ENCODE results near the gene FUS. TPM values are rescaled to one million over a fixed set of nuclear protein-coding genes. Genes with fewer than 3 reads are reported as not detected.
"Not testable (repeated sequence)": the region's sequence is repeated elsewhere in the genome, so short reads cannot be mapped to it uniquely, and the experiment has no call there.

FUS gene
- total RNA-seq, 1 donor from 2014 or later = 718 TPM

- intact Hi-C loops (cut with micrococcal nuclease) = loop anchor here (2.0 to 5.0 kb wide), 2 partner anchors 34 to 299 kb away; partner anchors contain the start of genes BCKDK and ZNF843
Observed at GRCh38 chr16:31143011-31143693, 36.8 kb upstream of the FUS start.

GRCh38 chr16:31143694-31144148 lies 36.2 kb upstream of the FUS start:
- intact Hi-C loops (cut with micrococcal nuclease) = loop anchor here (2.0 to 5.0 kb wide), 2 partner anchors 35 to 299 kb away; partner anchors contain the start of genes BCKDK and ZNF843

- intact Hi-C loops (cut with micrococcal nuclease) = loop anchor here (5.0 kb wide), 1 partner anchor 298 kb away; the partner anchor contains the start of gene ZNF843
Observed at GRCh38 chr16:31144418-31144817, 35.5 kb upstream of the FUS start.

GRCh38 chr16:31145398-31145990 lies 34.4 kb upstream of the FUS start:
- intact Hi-C loops (cut with micrococcal nuclease) = no loop called here

- intact Hi-C loops (cut with micrococcal nuclease) = no loop called here
Observed at GRCh38 chr16:31147574-31147973, 32.4 kb upstream of the FUS start.

GRCh38 chr16:31148281-31148728 lies 31.6 kb upstream of the FUS start:
- intact Hi-C loops (cut with micrococcal nuclease) = no loop called here

- intact Hi-C loops (cut with micrococcal nuclease) = no loop called here
Observed at GRCh38 chr16:31148896-31149295, 31.0 kb upstream of the FUS start.

- intact Hi-C loops (cut with micrococcal nuclease) = no loop called here
Observed at GRCh38 chr16:31149332-31149731, 30.6 kb upstream of the FUS start.

GRCh38 chr16:31149894-31150890 lies 29.7 kb upstream of the FUS start, which contains the start of gene PRSS36:
TSS of gene PRSS36 (minus strand) at chr16:31150066. CDS start at chr16:31150035, 31 bp downstream.
- intact Hi-C loops (cut with micrococcal nuclease) = no loop called here

GRCh38 chr16:31150976-31151375 lies 29.0 kb upstream of the FUS start:
- intact Hi-C loops (cut with micrococcal nuclease) = not testable (repeated sequence)

GRCh38 chr16:31157136-31157535 lies 22.8 kb upstream of the FUS start:
- intact Hi-C loops (cut with micrococcal nuclease) = loop anchor here (5.0 kb wide), 1 partner anchor 285 kb away; the partner anchor contains the start of gene ZNF843

- intact Hi-C loops (cut with micrococcal nuclease) = no loop called here
Observed at GRCh38 chr16:31167315-31167714, 12.6 kb upstream of the FUS start.

GRCh38 chr16:31168848-31169247 lies 11.1 kb upstream of the FUS start:
- intact Hi-C loops (cut with micrococcal nuclease) = no loop called here

GRCh38 chr16:31170048-31170447 lies 9.9 kb upstream of the FUS start:
- intact Hi-C loops (cut with micrococcal nuclease) = not testable (repeated sequence)

- intact Hi-C loops (cut with micrococcal nuclease) = loop anchor here (5.0 kb wide), 1 partner anchor 180 kb away; no protein-coding TSS in a partner anchor
Observed at GRCh38 chr16:31177136-31177535, 2.8 kb upstream of the FUS start.

- intact Hi-C loops (cut with micrococcal nuclease) = loop anchor here (1.0 to 5.0 kb wide), 7 partner anchors 37 to 256 kb away; partner anchors contain the start of genes FBXL19, KAT8, SETD1A and STX4
Observed at GRCh38 chr16:31179219-31179746, 656 bp upstream of the FUS start.

- intact Hi-C loops (cut with micrococcal nuclease) = loop anchor here (5.0 kb wide), 1 partner anchor 686 kb away; no protein-coding TSS in a partner anchor
Observed at GRCh38 chr16:31181102-31181830, 1.3 kb downstream of the FUS start.

GRCh38 chr16:31182391-31182790 lies 2.5 kb downstream of the FUS start:
- intact Hi-C loops (cut with micrococcal nuclease) = loop anchor here (1.0 to 5.0 kb wide), 2 partner anchors 20 to 685 kb away; partner anchors contain the start of gene PYCARD
